Femur (tissue), 1 donor: ENCODE measurements around the gene TAP1.
A peak's percentile ranks its signal among the peaks of the same experiment; 100 is the strongest.
"Not testable (repeated sequence)": the region's sequence is repeated elsewhere in the genome, so short reads cannot be mapped to it uniquely, and the experiment has no call there.

Experiments
- DNase-seq: peaks from one replicate; pipeline ENCODE4 v3.0.0-alpha.2; 2017

The TAP1 gene

GRCh38 chr6:32853541-32854375 lies at the start of gene TAP1, which contains the start of gene PSMB9:
Gene TAP1, minus strand, starts transcription at chr6:32853704. Its CDS starts 68 bp downstream, at chr6:32853636.
Gene PSMB9, plus strand, starts transcription at chr6:32854192. Its CDS starts 38 bp downstream, at chr6:32854230.
- peak; percentile 94 for DNase-seq

- DNase-seq, result no peak
Observed at GRCh38 chr6:32895006-32895345, 41.5 kb upstream of the TAP1 start.

- peak; percentile 96 for DNase-seq
Observed at GRCh38 chr6:32894085-32895005, 40.8 kb upstream of the TAP1 start.

GRCh38 chr6:32890831-32891230 lies 37.3 kb upstream of the TAP1 start:
- DNase-seq, result no peak

GRCh38 chr6:32889533-32889932 lies 36.0 kb upstream of the TAP1 start:
- DNase-seq, result no peak

- DNase-seq, result no peak
Observed at GRCh38 chr6:32888576-32888975, 35.1 kb upstream of the TAP1 start.

- peak; percentile 33 for DNase-seq
Observed at GRCh38 chr6:32887616-32888015, 34.1 kb upstream of the TAP1 start.

GRCh38 chr6:32886681-32887383 lies 33.3 kb upstream of the TAP1 start:
- DNase-seq, result no peak

- DNase-seq, result no peak
Observed at GRCh38 chr6:32885698-32886286, 32.3 kb upstream of the TAP1 start.

GRCh38 chr6:32883789-32884188 lies 30.3 kb upstream of the TAP1 start:
- DNase-seq, result no peak

GRCh38 chr6:32882879-32883250 lies 29.4 kb upstream of the TAP1 start:
- no peak for DNase-seq

- not testable (repeated sequence) for DNase-seq
Observed at GRCh38 chr6:32880962-32881361, 27.5 kb upstream of the TAP1 start.

- no peak for DNase-seq
Observed at GRCh38 chr6:32879691-32880090, 26.2 kb upstream of the TAP1 start.

GRCh38 chr6:32876603-32877002 lies 23.1 kb upstream of the TAP1 start:
- no peak for DNase-seq

- not testable (repeated sequence) for DNase-seq
Observed at GRCh38 chr6:32873947-32874346, 20.4 kb upstream of the TAP1 start.

GRCh38 chr6:32868257-32868788 lies 14.8 kb upstream of the TAP1 start:
- DNase-seq, result peak; percentile 85

- no peak for DNase-seq
Observed at GRCh38 chr6:32867554-32868256, 14.2 kb upstream of the TAP1 start.

GRCh38 chr6:32867022-32867477 lies 13.5 kb upstream of the TAP1 start:
- no peak for DNase-seq

- no peak for DNase-seq
Observed at GRCh38 chr6:32865724-32866443, 12.4 kb upstream of the TAP1 start.

- DNase-seq, result no peak
Observed at GRCh38 chr6:32862725-32863124, 9.2 kb upstream of the TAP1 start.

GRCh38 chr6:32860674-32861073 lies 7.2 kb upstream of the TAP1 start:
- no peak for DNase-seq
